Measurements from ENCODE around the gene SIAH2. TPM values are rescaled to one million over a fixed set of nuclear protein-coding genes. Genes with fewer than 3 reads are reported as not detected.

The SIAH2 gene
- total and polyA plus RNA-seq, 9 of the 15 experiments (the other 6 are each of a cell fraction or from before 2014, with no cell fraction given), result 4.8 to 39.0 (median 29.9) TPM

DNA sequence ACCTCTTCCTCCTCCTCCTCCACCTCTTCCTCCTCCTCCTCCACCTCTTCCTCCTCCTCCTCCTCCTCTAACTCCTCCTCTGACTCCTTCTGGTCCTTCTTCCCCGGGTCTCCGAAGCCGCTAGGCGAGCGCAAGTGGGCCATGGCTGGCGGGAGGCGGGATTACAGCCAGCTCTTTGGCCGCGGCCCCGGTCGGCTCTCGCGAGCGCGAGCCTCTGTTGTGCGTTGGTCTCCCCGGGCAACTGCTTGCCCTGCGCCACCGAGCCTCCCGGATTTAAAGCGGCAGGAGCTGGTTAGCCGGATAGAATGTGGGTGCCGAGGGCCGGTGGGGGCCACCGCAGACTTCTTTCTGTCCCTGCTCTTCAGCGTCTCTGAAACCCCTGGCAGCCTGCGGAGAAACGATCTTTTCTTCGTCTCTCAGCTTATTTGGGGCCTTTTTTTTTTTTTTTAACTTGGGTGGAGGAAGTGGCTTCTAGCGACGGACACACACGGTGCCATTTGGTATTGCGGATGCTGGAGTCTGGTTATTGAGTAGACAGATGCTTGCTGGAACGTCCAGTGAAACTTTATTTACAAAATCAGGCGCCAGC, 59.1 kb downstream of the SIAH2 start, which contains the start of gene ERICH6:
Gene ERICH6 (minus strand): TSS at position 165 of the 589 bp plus-strand sequence. CDS start 22 bp downstream, at position 143.
- Histone ChIP-seq H3K27me3 (ENCODE audit: control insufficient read depth in 2 of 2, insufficient read depth in 2 of 2, low read length in 2 of 2) (no peaks in the 10 kb centered on the region), H3K9ac (ENCODE audit: insufficient read depth in 1 of 2, low read depth in 2 of 2, low read length in 2 of 2) (peak within 1 kb of the TSS; percentile 68 to 88), H3K36me3 (ENCODE audit: control insufficient read depth, insufficient read depth, low read length) (no peaks in the 10 kb centered on the region), H3K79me2 (ENCODE audit: control insufficient read depth, insufficient read depth, low read length) (no peaks in the 10 kb centered on the region), H3K4me3 (peak within 1 kb of the TSS; percentile 42), H3K9me1 (ENCODE audit: control insufficient read depth, insufficient read depth, low read length) (no peaks in the 10 kb centered on the region), H3K9me3 (replicated peaks; ENCODE audit: control insufficient read depth, insufficient read depth, low read depth, low read length) (peaks cover 6% of the 10 kb centered on the region; the same call in 1 of the 2 replicates), H3K4me1 (replicated peaks in 1 of 2; ENCODE audit: control insufficient read depth in 2 of 2, insufficient read depth in 2 of 2, low read length in 2 of 2) (peaks cover 0 to 9% of the 10 kb centered on the region in 2 experiments; a peak in 1 of 5 replicates), H3K4me2 (ENCODE audit: insufficient read depth, low read length) (peak within 1 kb of the TSS; percentile 71), H3K27ac (ENCODE audit: extremely low read depth, low read depth, low read length) (peak within 1 kb of the TSS; percentile 69), H2AFZ (ENCODE audit: low read depth, low read length) (peak within 1 kb of the TSS; percentile 94), H4K20me1 (replicated peaks; ENCODE audit: control insufficient read depth, insufficient read depth, low read length) (no peaks in the 10 kb centered on the region)
- peak; percentile 100 for ATAC-seq
- intact Hi-C loops (cut with micrococcal nuclease), result loop anchor here (5.0 kb wide), 1 partner anchor 102 kb away; the partner anchor contains the start of gene SELENOT
- in situ Hi-C loops (cut with MboI), result no loop called here
- no TSS peak for BruUV-seq (replicated peaks)
- CTCF ChIA-PET (ENCODE audit: low intra/inter-chr PET ratio), result no interaction called here
- POLR2A ChIA-PET, result interaction anchor here (0.5 to 0.7 kb wide), 4 partner anchors 14 to 1514 kb away, joined by 3 read pairs; no protein-coding TSS in a partner anchor
- FAIRE-seq, result peak; percentile 84
- 5% methylated on average over 27 of the region's 35 CpGs for WGBS (ENCODE audit: insufficient coverage, low coverage, missing lambda C conversion rate)
- peak; percentile 79 to 86 (median 84) for DNase-seq (ENCODE audit: extremely low read depth in 1 of 4, low spot score in 3 of 4)
- TF ChIP-seq ZNF696 (CRISPR knock-in tag; conservative IDR thresholded peaks at IDR 0.05), result no peak
- TF ChIP-seq ZNF589 (CRISPR knock-in tag; IDR thresholded peaks at IDR 0.05; ENCODE audit: low read depth), result no peak
- no peak for TF ChIP-seq ZBTB1 (CRISPR knock-in tag; IDR thresholded peaks at IDR 0.05; ENCODE audit: borderline replicate concordance, low read depth)
- TF ChIP-seq EHMT2 (IDR thresholded peaks at IDR 0.05), result no peak
- TF ChIP-seq CHD2 (IDR thresholded peaks at IDR 0.05; ENCODE audit: low read depth, low read length), result peak; percentile 97
- no peak for TF ChIP-seq ZNF668 (CRISPR knock-in tag; IDR thresholded peaks at IDR 0.05)
- no peak for TF ChIP-seq MTA2 (IDR thresholded peaks at IDR 0.05; ENCODE audit: low read depth)
- TF ChIP-seq ZKSCAN3 (CRISPR knock-in tag; IDR thresholded peaks at IDR 0.05), result no peak
- TF ChIP-seq THRAP3 (IDR thresholded peaks at IDR 0.05; ENCODE audit: borderline replicate concordance), result no peak
- TF ChIP-seq POLR3G (IDR thresholded peaks at IDR 0.05; ENCODE audit: extremely low read depth, insufficient read length, insufficient replicate concordance), result no peak
- TF ChIP-seq, protein P1, sequence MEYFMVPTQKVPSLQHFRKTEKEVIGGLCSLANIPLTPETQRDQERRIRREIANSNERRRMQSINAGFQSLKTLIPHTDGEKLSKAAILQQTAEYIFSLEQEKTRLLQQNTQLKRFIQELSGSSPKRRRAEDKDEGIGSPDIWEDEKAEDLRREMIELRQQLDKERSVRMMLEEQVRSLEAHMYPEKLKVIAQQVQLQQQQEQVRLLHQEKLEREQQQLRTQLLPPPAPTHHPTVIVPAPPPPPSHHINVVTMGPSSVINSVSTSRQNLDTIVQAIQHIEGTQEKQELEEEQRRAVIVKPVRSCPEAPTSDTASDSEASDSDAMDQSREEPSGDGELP (CRISPR knock-in tag; IDR thresholded peaks at IDR 0.05; ENCODE audit: borderline replicate concordance), result peak; percentile 65; the same call in 1 of the 2 replicates
- no peak for TF ChIP-seq KLF13 (tag; IDR thresholded peaks at IDR 0.05; ENCODE audit: borderline replicate concordance, low read depth)
- TF ChIP-seq POLR2A (conservative IDR thresholded peaks at IDR 0.05), result peak; percentile 52
- TF ChIP-seq GABPA (tag; conservative IDR thresholded peaks at IDR 0.05; ENCODE audit: low read depth), result 0 out of 2 replicates have a peak, but pooled peaks have one; percentile 29
- no peak for TF ChIP-seq ZNF133 (CRISPR knock-in tag; IDR thresholded peaks at IDR 0.05)
- TF ChIP-seq ZNF23 (CRISPR knock-in tag; IDR thresholded peaks at IDR 0.05), result no peak
- TF ChIP-seq, protein P2, sequence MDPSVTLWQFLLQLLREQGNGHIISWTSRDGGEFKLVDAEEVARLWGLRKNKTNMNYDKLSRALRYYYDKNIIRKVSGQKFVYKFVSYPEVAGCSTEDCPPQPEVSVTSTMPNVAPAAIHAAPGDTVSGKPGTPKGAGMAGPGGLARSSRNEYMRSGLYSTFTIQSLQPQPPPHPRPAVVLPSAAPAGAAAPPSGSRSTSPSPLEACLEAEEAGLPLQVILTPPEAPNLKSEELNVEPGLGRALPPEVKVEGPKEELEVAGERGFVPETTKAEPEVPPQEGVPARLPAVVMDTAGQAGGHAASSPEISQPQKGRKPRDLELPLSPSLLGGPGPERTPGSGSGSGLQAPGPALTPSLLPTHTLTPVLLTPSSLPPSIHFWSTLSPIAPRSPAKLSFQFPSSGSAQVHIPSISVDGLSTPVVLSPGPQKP (CRISPR knock-in tag; IDR thresholded peaks at IDR 0.05), result no peak
- TF ChIP-seq, protein P3, sequence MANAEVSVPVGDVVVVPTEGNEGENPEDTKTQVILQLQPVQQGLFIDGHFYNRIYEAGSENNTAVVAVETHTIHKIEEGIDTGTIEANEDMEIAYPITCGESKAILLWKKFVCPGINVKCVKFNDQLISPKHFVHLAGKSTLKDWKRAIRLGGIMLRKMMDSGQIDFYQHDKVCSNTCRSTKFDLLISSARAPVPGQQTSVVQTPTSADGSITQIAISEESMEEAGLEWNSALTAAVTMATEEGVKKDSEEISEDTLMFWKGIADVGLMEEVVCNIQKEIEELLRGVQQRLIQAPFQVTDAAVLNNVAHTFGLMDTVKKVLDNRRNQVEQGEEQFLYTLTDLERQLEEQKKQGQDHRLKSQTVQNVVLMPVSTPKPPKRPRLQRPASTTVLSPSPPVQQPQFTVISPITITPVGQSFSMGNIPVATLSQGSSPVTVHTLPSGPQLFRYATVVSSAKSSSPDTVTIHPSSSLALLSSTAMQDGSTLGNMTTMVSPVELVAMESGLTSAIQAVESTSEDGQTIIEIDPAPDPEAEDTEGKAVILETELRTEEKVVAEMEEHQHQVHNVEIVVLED (CRISPR knock-in tag; IDR thresholded peaks at IDR 0.05), result no peak
